ENCODE results near the gene RNF17.

GRCh38 chr13:24900507-24900906, 136.5 kb downstream of the RNF17 start:
- TF ChIP-seq CTCF (IDR thresholded peaks at IDR 0.05; ENCODE audit: low read depth, low read length, missing input control) (no peak), ATF3 (IDR thresholded peaks at IDR 0.05) (no peak), SP1 (IDR thresholded peaks at IDR 0.05) (no peak), REST (IDR thresholded peaks at IDR 0.05) (no peak)
